Adrenal gland (tissue), 19 donors: Measurements from ENCODE around the gene KRTAP4-12. TPM values are rescaled to one million over a fixed set of nuclear protein-coding genes. Genes with fewer than 3 reads are reported as not detected.
"Not testable (repeated sequence)": the region's sequence is repeated elsewhere in the genome, so short reads cannot be mapped to it uniquely, and the experiment has no call there.

Experiments used
- DNase-seq, 7 donors: peaks; one replicate each; pipeline ENCODE4 v3.0.0-alpha.2; 2019 to 2020
- H3K27ac ChIP-seq, 5 donors: fragments of 200-600 bp; sonication (generic) in 4 of 5; 1 replicate in 3 of 5; 2 replicates in 2 of 5; pipeline versions ENCODE4 v1.5.1 to v1.8.0; 2016 to 2020; ENCODE audit warnings: mild to moderate bottlenecking in 1 of 5
- H3K27me3 ChIP-seq: fragments of 200-600 bp; 2 replicates; pipeline ENCODE4 v1.8.0; 2021
- H3K36me3 ChIP-seq, 2 donors: fragments of 200-600 bp; replicated peaks in 1 of 2; 1 replicate in 1 of 2; 2 replicates in 1 of 2; pipeline versions ENCODE4 v1.5.1 to v1.8.0; 2018 to 2022
- H3K4me1 ChIP-seq, 2 donors: fragments of 200-600 bp; replicated peaks in 1 of 2; 1 replicate in 1 of 2; 2 replicates in 1 of 2; pipeline versions ENCODE4 v1.5.1 to v1.8.0; 2018 to 2021
- H3K4me3 ChIP-seq, 4 donors: fragments of 200-600 bp; sonication (generic) in 3 of 4; one replicate each; pipeline ENCODE4 v1.5.1; 2016 to 2018
- H3K9me3 ChIP-seq, 3 donors: fragments of 200-600 bp; sonication (generic) in 1 of 3; replicated peaks in 1 of 3; 1 replicate in 2 of 3; 2 replicates in 1 of 3; pipeline versions ENCODE4 v1.5.1 to v1.8.0; 2016 to 2021
- CTCF ChIP-seq, 6 experiments: fragments of 450-650 bp in 4 of 6; fragments of 200-600 bp in 2 of 6; sonication (generic) in 1 of 6; IDR thresholded peaks; 1 replicate in 5 of 6; 2 replicates in 1 of 6; pipeline versions ENCODE4 v1.5.1 to v1.8.0; 2016 to 2021; ENCODE audit warnings: antibody characterized with exemption in 6 of 6, mild to moderate bottlenecking in 2 of 6, moderate library complexity in 1 of 6
- POLR2A ChIP-seq, 2 donors: fragments of 450-650 bp; IDR thresholded peaks; one replicate each; pipeline ENCODE4 v1.6.1; 2017; ENCODE audit warnings: antibody characterized with exemption in 2 of 2, mild to moderate bottlenecking in 2 of 2, moderate library complexity in 1 of 2
- whole genome bisulfite sequencing, 4 donors: extraction: QIAGEN DNeasy Blood & Tissue Kit in 2 of 4; methylation state at CpG; one replicate each; pipeline versions ENCODE4 v1.1.5 to v1.1.7; 2013 to 2017; 5-methylcytosine and 5-hydroxymethylcytosine counted together
- intact Hi-C, 2 donors: fragments of 100-400 bp; cut with DNase I; formaldehyde crosslinking; loops; one replicate each; pipeline versions ENCODE4 v1.14.1 to v1.15.0; 2022 to 2023
- long read RNA-seq, 10 donors: library from polyadenylated mRNA in 3 of 10; unstranded in 2 of 10; stranded (forward) in 1 of 10; transcript quantifications; one replicate each; pipeline ENCODE4 v2.0.0 and lab custom pipeline, GENCODE V29; 2021 to 2026
- polyA plus RNA-seq, 3 donors: library from polyadenylated mRNA; stranded (reverse); fragments of 200-250 nt in 2 of 3; fragments of 350-450 nt in 1 of 3; fragmentation: Illumina TruSeq in 1 of 3; extraction: RNeasy Lipid Tissue Mini Kit (QIAGEN cat#74804) in 1 of 3; gene quantifications; one replicate each; pipeline ENCODE4 v1.2.3, GENCODE V29; 2013 to 2014
- total RNA-seq, 9 donors: library from RNA; depleted of rRNA in 4 of 9; stranded (reverse); fragments of >200 nt in 4 of 9; fragments of 120-200 nt in 1 of 9; fragmentation: NEBNext Ultra II Directional in 1 of 9; extraction: Animal tissue kit (Norgen Biotek cat#: 25700) in 1 of 9; gene quantifications; one replicate each; pipeline versions ENCODE4 v1.1.0 to v1.2.4, GENCODE V29; 2013 to 2023
- donor health status: healthy with polysubstance abuse.
- donor health status: Bipolar disorder and iron deficiency.
- donor health status: DM: yes; HTN: yes; CAD: no.
- donor health status: DM: no; HTN: no; CAD: no.
- donor health status: DM: no; HTN: no; CAD: no.
- donor health status: DM: yes; HTN: yes; CAD: no.

The KRTAP4-12 gene
- total RNA-seq (not detected), polyA plus RNA-seq (not detected)
- long read RNA-seq, donor 1: 0 reads
- long read RNA-seq, donor 2: 0 reads
- long read RNA-seq, donor 3: 0 reads
- long read RNA-seq, donor 4: 0 reads
- long read RNA-seq, donor 5: 0 reads
- long read RNA-seq, donor 6: 0 reads
- long read RNA-seq, donor 7: 0 reads
- long read RNA-seq, donor 8: 0 reads
- long read RNA-seq, donor 9: 0 reads
- long read RNA-seq, donor 10: 0 reads

GRCh38 chr17:41123991-41124371 is at the start of gene KRTAP4-12:
TSS of gene KRTAP4-12 (minus strand) at chr17:41124182. CDS start at chr17:41124122, 60 bp downstream.
- intact Hi-C loops, H3K27me3 ChIP-seq, DNase-seq, H3K9me3 ChIP-seq, H3K36me3 ChIP-seq, H3K27ac ChIP-seq, H3K4me3 ChIP-seq, H3K4me1 ChIP-seq: not testable (repeated sequence)
- 78 to 100% (median 88%) methylated on average over 1 to 3 of the region's 3 CpGs for WGBS, 4 donors

DNA sequence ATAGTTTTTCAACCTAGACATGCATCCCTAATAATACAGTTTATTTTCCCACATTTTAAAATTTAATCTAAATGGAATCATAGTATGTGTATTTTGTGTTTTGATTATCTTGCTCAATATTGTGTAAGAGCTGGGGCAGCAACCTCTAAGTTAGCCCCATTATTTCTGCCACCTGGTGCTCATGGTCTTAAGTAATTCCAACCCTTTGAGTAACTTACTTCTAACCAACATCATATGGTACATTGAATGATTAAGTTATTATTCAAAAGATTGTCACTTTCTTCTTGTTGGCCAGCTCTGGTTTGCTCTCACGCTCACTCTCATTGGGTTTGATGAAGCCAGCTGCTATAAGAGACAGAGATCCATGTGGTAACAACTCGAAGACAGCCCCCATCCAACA is 47.9 kb upstream of the KRTAP4-12 start:
- Histone ChIP-seq H3K36me3 (no peaks in the 10 kb centered on the region), H3K4me1 (no peaks in the 10 kb centered on the region), H3K9me3 (no peaks in the 10 kb centered on the region), H3K4me3 (no peak overlapping the region), H3K27ac (no peak overlapping the region), H3K27me3 (no peaks in the 10 kb centered on the region)
- DNase-seq: no peak
- 69 to 76% (median 74%) methylated on average over 2 of the region's 2 CpGs for WGBS, 4 donors
- intact Hi-C loops: no loop called here
- TF ChIP-seq CTCF (IDR thresholded peaks at IDR 0.05) (no peak), POLR2A (IDR thresholded peaks at IDR 0.05) (no peak)

DNA sequence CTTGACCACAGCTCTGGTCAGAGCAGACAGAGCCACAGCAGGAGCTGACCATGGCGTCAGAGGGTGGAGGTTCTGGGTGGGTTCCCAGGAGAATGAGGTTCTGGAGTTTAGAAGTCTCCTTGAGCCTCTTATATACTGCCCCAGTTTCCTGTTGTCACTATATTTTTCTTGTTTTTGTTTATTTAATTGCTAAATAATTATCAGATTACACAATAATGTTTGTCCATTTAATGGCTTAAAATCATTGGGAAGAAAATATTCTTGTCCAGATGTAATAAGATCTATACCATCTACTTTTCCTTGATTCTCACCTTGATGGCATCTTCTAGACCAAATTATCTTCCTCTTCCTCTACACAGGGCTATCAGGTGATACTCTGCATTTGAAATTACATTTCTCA is 44.1 kb upstream of the KRTAP4-12 start, which contains the start of gene KRTAP4-3:
Gene KRTAP4-3, minus strand, starts transcription at position 101 of the 400 bp plus-strand sequence. Its CDS starts 49 bp downstream, at position 52.
- intact Hi-C loops: no loop called here
- no peaks in the 10 kb centered on the region for H3K4me1 ChIP-seq
- no peaks in the 10 kb centered on the region for H3K36me3 ChIP-seq
- no peak within 1 kb of the TSS for H3K4me3 ChIP-seq
- no peak within 1 kb of the TSS for H3K27ac ChIP-seq
- H3K9me3 ChIP-seq: no peaks in the 10 kb centered on the region
- no peak for TF ChIP-seq POLR2A (IDR thresholded peaks at IDR 0.05)
- no peak for TF ChIP-seq CTCF (IDR thresholded peaks at IDR 0.05)
- no peaks in the 10 kb centered on the region for H3K27me3 ChIP-seq
- no peak for DNase-seq
- 54 to 71% (median 60%) methylated on average over 1 of the region's 1 CpG for WGBS, 4 donors

GRCh38 chr17:41167561-41167960 is 43.6 kb upstream of the KRTAP4-12 start:
- no peak overlapping the region for H3K27ac ChIP-seq
- H3K9me3 ChIP-seq: no peaks in the 10 kb centered on the region
- no peaks in the 10 kb centered on the region for H3K4me1 ChIP-seq
- H3K27me3 ChIP-seq: no peaks in the 10 kb centered on the region
- H3K4me3 ChIP-seq: no peak overlapping the region
- intact Hi-C loops: no loop called here
- H3K36me3 ChIP-seq: no peaks in the 10 kb centered on the region
- TF ChIP-seq POLR2A (IDR thresholded peaks at IDR 0.05) (no peak), CTCF (IDR thresholded peaks at IDR 0.05) (no peak)
- 80 to 90% (median 84%) methylated on average over 6 to 7 of the region's 7 CpGs for WGBS, 4 donors
- DNase-seq: no peak

DNA sequence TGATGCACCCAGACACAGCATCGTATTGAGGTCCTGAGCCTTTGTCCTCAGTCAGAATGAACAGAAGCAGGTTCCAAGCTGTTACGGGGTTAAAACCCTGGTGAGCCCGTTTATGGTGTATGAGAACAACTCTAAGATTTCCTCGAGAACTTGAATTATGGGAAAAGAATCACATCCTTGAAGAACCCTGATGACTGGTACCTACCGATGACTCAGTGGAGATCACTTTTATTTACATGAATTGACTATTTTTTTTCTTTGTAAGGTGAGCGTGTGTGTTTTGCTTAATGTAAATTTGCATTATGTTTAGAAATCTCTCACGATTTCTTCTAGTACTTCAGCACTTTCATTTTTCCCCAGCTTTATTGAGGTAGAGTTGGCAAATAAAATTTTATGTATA is 39.8 kb upstream of the KRTAP4-12 start:
- 64 to 77% (median 71%) methylated on average over 7 of the region's 7 CpGs for WGBS, 4 donors
- no peaks in the 10 kb centered on the region for H3K27me3 ChIP-seq
- TF ChIP-seq CTCF (IDR thresholded peaks at IDR 0.05): no peak
- TF ChIP-seq POLR2A (IDR thresholded peaks at IDR 0.05): no peak
- H3K36me3 ChIP-seq: no peaks in the 10 kb centered on the region
- H3K4me3 ChIP-seq: no peak overlapping the region
- intact Hi-C loops: no loop called here
- H3K4me1 ChIP-seq: no peaks in the 10 kb centered on the region
- H3K27ac ChIP-seq: no peak overlapping the region
- no peak for DNase-seq
- H3K9me3 ChIP-seq: no peaks in the 10 kb centered on the region
